ENCODE measurements around the gene ZNF516. TPM values are rescaled to one million over a fixed set of nuclear protein-coding genes. Genes with fewer than 3 reads are reported as not detected.

Gene ZNF516
- total and polyA plus RNA-seq, 4 donors = 2.5 to 12.2 (median 7.6) TPM

DNA sequence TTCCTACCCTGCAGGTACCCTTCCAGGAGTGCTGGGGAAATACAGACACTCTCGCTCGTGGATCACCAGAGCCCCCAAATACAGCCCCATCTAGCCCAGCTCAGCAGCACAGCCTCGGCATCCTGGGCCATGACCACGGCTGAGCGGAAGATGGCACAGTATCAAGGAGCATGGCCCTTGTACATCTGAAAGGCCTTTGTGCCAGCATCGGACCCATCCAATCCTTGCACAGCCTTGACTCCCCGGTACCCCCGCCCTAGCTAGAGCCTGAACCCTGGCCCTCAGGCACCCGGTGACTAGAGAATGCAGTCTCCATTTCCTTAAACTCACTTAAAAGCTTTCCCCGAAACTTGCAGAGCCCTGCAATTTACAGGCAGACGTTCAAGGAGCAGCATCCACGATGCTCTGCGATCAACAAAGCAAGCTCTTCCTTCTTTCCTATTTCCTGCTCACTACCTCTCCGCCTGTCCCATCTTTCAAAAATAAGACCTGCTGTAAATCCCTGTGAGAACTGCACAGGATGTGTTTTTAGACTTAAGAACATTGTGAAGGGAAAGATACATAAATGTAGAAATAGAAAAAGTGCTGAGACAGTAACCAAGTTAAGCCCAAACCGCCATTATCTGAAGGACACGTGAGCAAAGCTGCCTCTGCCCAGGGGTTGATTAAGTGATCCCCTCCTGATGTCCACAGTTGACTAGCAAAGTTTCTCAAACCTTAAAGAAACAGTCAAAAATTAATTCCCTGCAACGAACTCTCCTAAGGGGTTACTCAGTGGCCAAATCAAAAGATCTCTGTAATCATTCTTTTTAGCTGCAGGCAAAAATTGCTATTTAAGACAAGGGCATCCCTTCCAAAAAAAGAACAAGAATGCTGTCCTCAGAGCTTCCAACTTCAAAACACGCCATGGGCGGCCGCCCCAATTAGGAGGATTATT, 48.5 kb downstream of the ZNF516 start:
- TF ChIP-seq, protein P1, sequence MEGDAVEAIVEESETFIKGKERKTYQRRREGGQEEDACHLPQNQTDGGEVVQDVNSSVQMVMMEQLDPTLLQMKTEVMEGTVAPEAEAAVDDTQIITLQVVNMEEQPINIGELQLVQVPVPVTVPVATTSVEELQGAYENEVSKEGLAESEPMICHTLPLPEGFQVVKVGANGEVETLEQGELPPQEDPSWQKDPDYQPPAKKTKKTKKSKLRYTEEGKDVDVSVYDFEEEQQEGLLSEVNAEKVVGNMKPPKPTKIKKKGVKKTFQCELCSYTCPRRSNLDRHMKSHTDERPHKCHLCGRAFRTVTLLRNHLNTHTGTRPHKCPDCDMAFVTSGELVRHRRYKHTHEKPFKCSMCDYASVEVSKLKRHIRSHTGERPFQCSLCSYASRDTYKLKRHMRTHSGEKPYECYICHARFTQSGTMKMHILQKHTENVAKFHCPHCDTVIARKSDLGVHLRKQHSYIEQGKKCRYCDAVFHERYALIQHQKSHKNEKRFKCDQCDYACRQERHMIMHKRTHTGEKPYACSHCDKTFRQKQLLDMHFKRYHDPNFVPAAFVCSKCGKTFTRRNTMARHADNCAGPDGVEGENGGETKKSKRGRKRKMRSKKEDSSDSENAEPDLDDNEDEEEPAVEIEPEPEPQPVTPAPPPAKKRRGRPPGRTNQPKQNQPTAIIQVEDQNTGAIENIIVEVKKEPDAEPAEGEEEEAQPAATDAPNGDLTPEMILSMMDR (IDR thresholded peaks at IDR 0.05; ENCODE audit: low read depth, low read length, missing input control) = no peak
- TF ChIP-seq RXRA (IDR thresholded peaks at IDR 0.05) = no peak
- no peak for TF ChIP-seq FOXA2 (IDR thresholded peaks at IDR 0.05)
- no peak for TF ChIP-seq YY1 (IDR thresholded peaks at IDR 0.05)
- TF ChIP-seq, protein P2, sequence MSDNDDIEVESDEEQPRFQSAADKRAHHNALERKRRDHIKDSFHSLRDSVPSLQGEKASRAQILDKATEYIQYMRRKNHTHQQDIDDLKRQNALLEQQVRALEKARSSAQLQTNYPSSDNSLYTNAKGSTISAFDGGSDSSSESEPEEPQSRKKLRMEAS (IDR thresholded peaks at IDR 0.05) = no peak
- no peak for TF ChIP-seq TAF1 (conservative IDR thresholded peaks at IDR 0.05)
- no peak for TF ChIP-seq FOXA1 (IDR thresholded peaks at IDR 0.05)
- no peak for TF ChIP-seq HNF4G (IDR thresholded peaks at IDR 0.05)
- TF ChIP-seq HNF4A (conservative IDR thresholded peaks at IDR 0.05) = no peak
- TF ChIP-seq RAD21 (IDR thresholded peaks at IDR 0.05) = no peak
- TF ChIP-seq, protein P3, sequence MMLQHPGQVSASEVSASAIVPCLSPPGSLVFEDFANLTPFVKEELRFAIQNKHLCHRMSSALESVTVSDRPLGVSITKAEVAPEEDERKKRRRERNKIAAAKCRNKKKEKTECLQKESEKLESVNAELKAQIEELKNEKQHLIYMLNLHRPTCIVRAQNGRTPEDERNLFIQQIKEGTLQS (IDR thresholded peaks at IDR 0.05) = no peak
- TF ChIP-seq ZBTB33 (IDR thresholded peaks at IDR 0.05) = no peak
- no peak for TF ChIP-seq SP1 (IDR thresholded peaks at IDR 0.05)
- no peak for TF ChIP-seq JUND (IDR thresholded peaks at IDR 0.05)
- TF ChIP-seq GABPA (IDR thresholded peaks at IDR 0.05 in 1 of 2, conservative IDR thresholded peaks at IDR 0.05 in 1 of 2) = no peak
- no peak for TF ChIP-seq EGR1 (IDR thresholded peaks at IDR 0.05; ENCODE audit: low read depth in 2 of 2)
- TF ChIP-seq REST (IDR thresholded peaks at IDR 0.05) = no peak
- H3K36me3 ChIP-seq (ENCODE audit: control insufficient read depth in 4 of 4, insufficient read depth in 3 of 4, low read depth in 1 of 4, low read length in 3 of 4) = peaks cover 3 to 16% (median 4%) of the 10 kb centered on the region in 4 donors
- H3K27me3 ChIP-seq (ENCODE audit: control insufficient read depth in 4 of 4, insufficient read depth in 4 of 4, low read length in 3 of 4) = no peaks in the 10 kb centered on the region
- peaks cover 14 to 40% (median 26%) of the 10 kb centered on the region in 4 donors for H3K4me1 ChIP-seq (ENCODE audit: control insufficient read depth in 4 of 4, insufficient read depth in 4 of 4, low read length in 3 of 4)
- H3K9me3 ChIP-seq (ENCODE audit: control insufficient read depth in 4 of 4, low read length in 3 of 4) = no peaks in the 10 kb centered on the region
- H3K9ac ChIP-seq (ENCODE audit: low read depth in 1 of 2, low read length in 2 of 2) = no peak overlapping the region
- H3K27ac ChIP-seq (ENCODE audit: low read depth in 1 of 2, low read length in 2 of 2) = peak overlapping the region in 1 of 2 donors; percentile 46
- no peak overlapping the region for H3K4me3 ChIP-seq (ENCODE audit: low read depth in 1 of 3, low read length in 3 of 3)
- no peak for DNase-seq (ENCODE audit: low spot score)
- 86% methylated on average over 20 of the region's 20 CpGs for WGBS

All from liver (tissue), 9 donors.